Stimulated activated CD4-positive, alpha-beta T cell treated with anti-CD3 and anti-CD28 coated beads, Interleukin-4, amount 100 ng/mL, for 1 hour (primary cell): ENCODE data around the gene IGSF21.

Experiments
- DNase-seq: peaks from one replicate; pipeline ENCODE4 v3.0.0-alpha.2; 2020

IGSF21 gene

GRCh38 chr1:18183533-18183932 is 75.9 kb downstream of the IGSF21 start:
- DNase-seq = no peak

- DNase-seq = no peak
These were observed 79.5 kb downstream of the IGSF21 start for GRCh38 chr1:18187054-18187453.

GRCh38 chr1:18188820-18189517 is 81.4 kb downstream of the IGSF21 start:
- DNase-seq = no peak

- no peak for DNase-seq
These were observed 83.0 kb downstream of the IGSF21 start for GRCh38 chr1:18190598-18190997.

- DNase-seq = no peak
These were observed 83.4 kb downstream of the IGSF21 start for GRCh38 chr1:18191037-18191436.

- DNase-seq = no peak
These were observed 84.0 kb downstream of the IGSF21 start for GRCh38 chr1:18191481-18192155.

GRCh38 chr1:18192182-18192581 is 84.6 kb downstream of the IGSF21 start:
- no peak for DNase-seq

GRCh38 chr1:18192974-18193373 is 85.4 kb downstream of the IGSF21 start:
- no peak for DNase-seq

- DNase-seq = no peak
These were observed 89.7 kb downstream of the IGSF21 start for GRCh38 chr1:18197299-18197698.

GRCh38 chr1:18198260-18198659 is 90.7 kb downstream of the IGSF21 start:
- no peak for DNase-seq

GRCh38 chr1:18199462-18199861 is 91.9 kb downstream of the IGSF21 start:
- DNase-seq = no peak

GRCh38 chr1:18200136-18200717 is 92.6 kb downstream of the IGSF21 start:
- no peak for DNase-seq

- DNase-seq = no peak
These were observed 93.3 kb downstream of the IGSF21 start for GRCh38 chr1:18200918-18201317.

- DNase-seq = no peak
These were observed 94.6 kb downstream of the IGSF21 start for GRCh38 chr1:18201997-18202719.

GRCh38 chr1:18203645-18204044 is 96.0 kb downstream of the IGSF21 start:
- DNase-seq = no peak

- no peak for DNase-seq
These were observed 97.0 kb downstream of the IGSF21 start for GRCh38 chr1:18204575-18204974.

- no peak for DNase-seq
These were observed 97.7 kb downstream of the IGSF21 start for GRCh38 chr1:18205319-18205718.

GRCh38 chr1:18211764-18212163 is 104.2 kb downstream of the IGSF21 start:
- DNase-seq = no peak

GRCh38 chr1:18217398-18218043 is 109.9 kb downstream of the IGSF21 start:
- DNase-seq = no peak

GRCh38 chr1:18229625-18230024 is 122.0 kb downstream of the IGSF21 start:
- no peak for DNase-seq

GRCh38 chr1:18230321-18230720 is 122.7 kb downstream of the IGSF21 start:
- no peak for DNase-seq

GRCh38 chr1:18230840-18231239 is 123.2 kb downstream of the IGSF21 start:
- DNase-seq = no peak

GRCh38 chr1:18232052-18232451 is 124.5 kb downstream of the IGSF21 start:
- no peak for DNase-seq
